ENCODE data around the gene S1PR3. TPM values are rescaled to one million over a fixed set of nuclear protein-coding genes. Genes with fewer than 3 reads are reported as not detected.

Gene S1PR3
- total RNA-seq, 1 experiment from 2014 or later, result 23.3 TPM

- CTCF ChIA-PET, result no interaction called here
- H3K27ac ChIP-seq, result no peak overlapping the region
- TF ChIP-seq EZH2 (IDR thresholded peaks at IDR 0.05; ENCODE audit: low read depth) (no peak), CTCF (conservative IDR thresholded peaks at IDR 0.05) (no peak)
- H3K4me2 ChIP-seq, result no peak overlapping the region
- no peaks in the 10 kb centered on the region for H3K9me2 ChIP-seq (ENCODE audit: insufficient read depth)
- BruUV-seq (replicated peaks), result no TSS peak
- H3K27me3 ChIP-seq (ENCODE audit: insufficient read depth, low read depth), result no peaks in the 10 kb centered on the region
- H3K4me1 ChIP-seq (replicated peaks; ENCODE audit: insufficient read depth), result no peaks in the 10 kb centered on the region
- no peaks in the 10 kb centered on the region for H3K79me2 ChIP-seq (ENCODE audit: low read depth)
- POLR2A ChIA-PET (ENCODE audit: unreplicated experiment), result no interaction called here
- no peak overlapping the region for H3K4me3 ChIP-seq
- intact Hi-C loops (cut with micrococcal nuclease; ENCODE audit: unreplicated experiment), result no loop called here
- H2AFZ ChIP-seq, result no peak overlapping the region
- no peak for DNase-seq
- no peaks in the 10 kb centered on the region for H4K20me1 ChIP-seq (ENCODE audit: insufficient read depth)
- no peaks in the 10 kb centered on the region for H3K36me3 ChIP-seq (ENCODE audit: low read depth)
- no peaks in the 10 kb centered on the region for H3K9me3 ChIP-seq (ENCODE audit: insufficient read depth, low read depth)
- no peaks in the 10 kb centered on the region for H3F3A ChIP-seq (ENCODE audit: insufficient read depth, low read depth)
Measured at GRCh38 chr9:89013660-89014059, 22.4 kb downstream of the S1PR3 start.

GRCh38 chr9:89014153-89014552, 22.9 kb downstream of the S1PR3 start:
- POLR2A ChIA-PET (ENCODE audit: unreplicated experiment), result no interaction called here

GRCh38 chr9:89015336-89015735, 24.1 kb downstream of the S1PR3 start:
- intact Hi-C loops (cut with micrococcal nuclease; ENCODE audit: unreplicated experiment), result no loop called here
- no peak for TF ChIP-seq CTCF (conservative IDR thresholded peaks at IDR 0.05)
- no peak for TF ChIP-seq EZH2 (IDR thresholded peaks at IDR 0.05; ENCODE audit: low read depth)
- ChIA-PET POLR2A (ENCODE audit: unreplicated experiment) (no interaction called here), CTCF (no interaction called here)
- H3F3A ChIP-seq (ENCODE audit: insufficient read depth, low read depth), result peaks cover 1% of the 10 kb centered on the region; the same call in 1 of the 2 replicates
- H3K9me3 ChIP-seq (ENCODE audit: insufficient read depth, low read depth), result no peaks in the 10 kb centered on the region
- H3K27me3 ChIP-seq (ENCODE audit: insufficient read depth, low read depth), result no peaks in the 10 kb centered on the region
- H3K27ac ChIP-seq, result no peak overlapping the region
- no peak overlapping the region for H3K4me2 ChIP-seq
- no peaks in the 10 kb centered on the region for H3K36me3 ChIP-seq (ENCODE audit: low read depth)
- H3K4me1 ChIP-seq (replicated peaks; ENCODE audit: insufficient read depth), result peaks cover 6% of the 10 kb centered on the region
- H2AFZ ChIP-seq, result no peak overlapping the region
- H3K9me2 ChIP-seq (ENCODE audit: insufficient read depth), result no peaks in the 10 kb centered on the region
- no peak overlapping the region for H3K4me3 ChIP-seq
- no peaks in the 10 kb centered on the region for H3K79me2 ChIP-seq (ENCODE audit: low read depth)
- no peak for DNase-seq
- no TSS peak for BruUV-seq (replicated peaks)
- H4K20me1 ChIP-seq (ENCODE audit: insufficient read depth), result no peaks in the 10 kb centered on the region

More at GRCh38 chr9:89014153-89014552, 22.9 kb downstream of the S1PR3 start:
- Histone ChIP-seq H3K36me3 (ENCODE audit: low read depth) (no peaks in the 10 kb centered on the region), H3K27me3 (ENCODE audit: insufficient read depth, low read depth) (no peaks in the 10 kb centered on the region), H3K4me3 (no peak overlapping the region), H3K9me3 (ENCODE audit: insufficient read depth, low read depth) (no peaks in the 10 kb centered on the region), H3K4me2 (no peak overlapping the region), H3K27ac (no peak overlapping the region), H3F3A (ENCODE audit: insufficient read depth, low read depth) (no peaks in the 10 kb centered on the region), H3K79me2 (ENCODE audit: low read depth) (no peaks in the 10 kb centered on the region), H3K4me1 (replicated peaks; ENCODE audit: insufficient read depth) (no peaks in the 10 kb centered on the region), H3K9me2 (ENCODE audit: insufficient read depth) (no peaks in the 10 kb centered on the region), H4K20me1 (ENCODE audit: insufficient read depth) (no peaks in the 10 kb centered on the region), H2AFZ (no peak overlapping the region)
- CTCF ChIA-PET, result no interaction called here
- no TSS peak for BruUV-seq (replicated peaks)
- DNase-seq, result no peak
- TF ChIP-seq EZH2 (IDR thresholded peaks at IDR 0.05; ENCODE audit: low read depth) (no peak), CTCF (conservative IDR thresholded peaks at IDR 0.05) (no peak)
- intact Hi-C loops (cut with micrococcal nuclease; ENCODE audit: unreplicated experiment), result no loop called here

Data from PC-9 (cell line).